ENCODE data around the gene DMRT1.

DMRT1 gene

GRCh38 chr9:972501-973294, 131.2 kb downstream of the DMRT1 start:
- DNase-seq: no peak

- no peak for DNase-seq
Measured at GRCh38 chr9:973295-973834, 131.9 kb downstream of the DMRT1 start.

GRCh38 chr9:974031-974995, 132.8 kb downstream of the DMRT1 start:
- no peak for DNase-seq

- DNase-seq: no peak
Measured at GRCh38 chr9:974996-975739, 133.7 kb downstream of the DMRT1 start.

- no peak for DNase-seq
Measured at GRCh38 chr9:975740-976257, 134.3 kb downstream of the DMRT1 start.

GRCh38 chr9:976258-976942, 134.9 kb downstream of the DMRT1 start, which contains the start of gene DMRT3:
TSS of gene DMRT3 (plus strand) at chr9:976655. CDS start at chr9:977002, 347 bp downstream.
- DNase-seq: no peak

- DNase-seq: no peak
Measured at GRCh38 chr9:976943-977837, 135.7 kb downstream of the DMRT1 start.

- DNase-seq: no peak
Measured at GRCh38 chr9:977838-978830, 136.6 kb downstream of the DMRT1 start.

- DNase-seq: no peak
Measured at GRCh38 chr9:979983-980382, 138.5 kb downstream of the DMRT1 start.

- DNase-seq: no peak
Measured at GRCh38 chr9:980640-981039, 139.1 kb downstream of the DMRT1 start.

- no peak for DNase-seq
Measured at GRCh38 chr9:981491-981898, 140.0 kb downstream of the DMRT1 start.

GRCh38 chr9:982394-983230, 141.1 kb downstream of the DMRT1 start:
- DNase-seq: no peak

- DNase-seq: no peak
Measured at GRCh38 chr9:994005-994404, 152.5 kb downstream of the DMRT1 start.

- no peak for DNase-seq
Measured at GRCh38 chr9:995192-995591, 153.7 kb downstream of the DMRT1 start.

GRCh38 chr9:995781-996180, 154.3 kb downstream of the DMRT1 start:
- no peak for DNase-seq

GRCh38 chr9:998299-999110, 157.0 kb downstream of the DMRT1 start:
- DNase-seq: peak; percentile 24

- DNase-seq: no peak
Measured at GRCh38 chr9:1001838-1002237, 160.3 kb downstream of the DMRT1 start.

- DNase-seq: no peak
Measured at GRCh38 chr9:1002678-1003077, 161.2 kb downstream of the DMRT1 start.

Measured in stimulated activated CD4-positive, alpha-beta T cell treated with anti-CD3 and anti-CD28 coated beads, Interleukin-4, amount 100 ng/mL, for 24 hours (primary cell).